HL-60 (cell line): ENCODE results near the gene GPR78.

Experiments
- DNase-seq, 2 experiments: peaks; one replicate each; pipeline ENCODE4 v3.0.0-alpha.2; 2010 to 2020; ENCODE audit warnings: low read depth in 1 of 2, low spot score in 1 of 2
- H3K27ac ChIP-seq: fragments of 250-450 bp; sonication (Bioruptor Pico); replicated peaks from 2 replicates; pipeline ENCODE4 v1.5.1; 2020; ENCODE audit warnings: mild to moderate bottlenecking, moderate library complexity
- H3K27me3 ChIP-seq: fragments of 250-450 bp; sonication (Bioruptor Pico); 2 replicates; pipeline ENCODE4 v1.5.1; 2021; ENCODE audit warnings: mild to moderate bottlenecking, moderate library complexity; ENCODE audit not compliant: insufficient read depth, poor library complexity, severe bottlenecking
- H3K4me3 ChIP-seq: replicated peaks from 2 replicates; pipeline ENCODE4 v1.5.1; 2011; ENCODE audit warnings: mild to moderate bottlenecking, control low read depth, low read length; ENCODE audit not compliant: insufficient read depth
- GABPA ChIP-seq: IDR thresholded peaks from 2 replicates; pipeline ENCODE4 v1.6.1; 2012; ENCODE audit warnings: low read depth
- POLR2AphosphoS5 ChIP-seq: IDR thresholded peaks from 2 replicates; pipeline ENCODE4 v1.6.1; 2012; ENCODE audit warnings: low read depth
- SPI1 ChIP-seq: IDR thresholded peaks from 2 replicates; pipeline ENCODE4 v1.6.1; 2012; ENCODE audit warnings: low read depth, mild to moderate bottlenecking, borderline replicate concordance
- TF ChIP-seq, protein P1 (sequence below): IDR thresholded peaks from one replicate; pipeline ENCODE4 v1.5.1; 2011; ENCODE audit warnings: low read length, control low read depth, inconsistent platforms; ENCODE audit not compliant: insufficient read depth
- TF ChIP-seq, protein P2 (sequence below): IDR thresholded peaks from 2 replicates; pipeline ENCODE4 v1.6.1; 2012; ENCODE audit warnings: low read depth; ENCODE audit not compliant: insufficient replicate concordance

GPR78 gene

DNA sequence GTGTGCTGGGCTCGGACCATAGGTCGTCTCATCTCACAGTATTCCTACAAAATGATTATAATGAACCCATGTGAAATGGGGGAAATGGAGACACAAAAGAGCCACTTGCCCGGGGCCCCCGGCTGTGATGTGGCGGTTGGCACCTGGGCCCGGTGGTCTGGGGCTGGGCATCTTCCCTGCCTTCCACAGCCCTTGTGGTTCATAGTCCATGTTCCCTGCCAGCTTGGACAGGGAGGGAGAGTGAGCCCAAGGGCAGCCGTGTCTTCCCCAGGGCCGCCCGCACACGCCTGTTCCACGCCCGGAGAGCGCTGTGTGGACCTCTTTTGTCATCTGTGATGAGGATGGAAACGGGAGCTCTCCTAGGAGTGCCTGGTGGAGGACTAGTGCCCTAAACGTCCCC, 17.6 kb downstream of the GPR78 start:
- peaks cover 10% of the 10 kb centered on the region for H3K27me3 ChIP-seq
- no peak overlapping the region for H3K27ac ChIP-seq
- H3K4me3 ChIP-seq = no peak overlapping the region
- no peak for DNase-seq
- TF ChIP-seq SPI1 (no peak), GABPA (no peak), POLR2AphosphoS5 (no peak)
- TF ChIP-seq, protein P1, sequence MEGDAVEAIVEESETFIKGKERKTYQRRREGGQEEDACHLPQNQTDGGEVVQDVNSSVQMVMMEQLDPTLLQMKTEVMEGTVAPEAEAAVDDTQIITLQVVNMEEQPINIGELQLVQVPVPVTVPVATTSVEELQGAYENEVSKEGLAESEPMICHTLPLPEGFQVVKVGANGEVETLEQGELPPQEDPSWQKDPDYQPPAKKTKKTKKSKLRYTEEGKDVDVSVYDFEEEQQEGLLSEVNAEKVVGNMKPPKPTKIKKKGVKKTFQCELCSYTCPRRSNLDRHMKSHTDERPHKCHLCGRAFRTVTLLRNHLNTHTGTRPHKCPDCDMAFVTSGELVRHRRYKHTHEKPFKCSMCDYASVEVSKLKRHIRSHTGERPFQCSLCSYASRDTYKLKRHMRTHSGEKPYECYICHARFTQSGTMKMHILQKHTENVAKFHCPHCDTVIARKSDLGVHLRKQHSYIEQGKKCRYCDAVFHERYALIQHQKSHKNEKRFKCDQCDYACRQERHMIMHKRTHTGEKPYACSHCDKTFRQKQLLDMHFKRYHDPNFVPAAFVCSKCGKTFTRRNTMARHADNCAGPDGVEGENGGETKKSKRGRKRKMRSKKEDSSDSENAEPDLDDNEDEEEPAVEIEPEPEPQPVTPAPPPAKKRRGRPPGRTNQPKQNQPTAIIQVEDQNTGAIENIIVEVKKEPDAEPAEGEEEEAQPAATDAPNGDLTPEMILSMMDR = no peak
- TF ChIP-seq, protein P2, sequence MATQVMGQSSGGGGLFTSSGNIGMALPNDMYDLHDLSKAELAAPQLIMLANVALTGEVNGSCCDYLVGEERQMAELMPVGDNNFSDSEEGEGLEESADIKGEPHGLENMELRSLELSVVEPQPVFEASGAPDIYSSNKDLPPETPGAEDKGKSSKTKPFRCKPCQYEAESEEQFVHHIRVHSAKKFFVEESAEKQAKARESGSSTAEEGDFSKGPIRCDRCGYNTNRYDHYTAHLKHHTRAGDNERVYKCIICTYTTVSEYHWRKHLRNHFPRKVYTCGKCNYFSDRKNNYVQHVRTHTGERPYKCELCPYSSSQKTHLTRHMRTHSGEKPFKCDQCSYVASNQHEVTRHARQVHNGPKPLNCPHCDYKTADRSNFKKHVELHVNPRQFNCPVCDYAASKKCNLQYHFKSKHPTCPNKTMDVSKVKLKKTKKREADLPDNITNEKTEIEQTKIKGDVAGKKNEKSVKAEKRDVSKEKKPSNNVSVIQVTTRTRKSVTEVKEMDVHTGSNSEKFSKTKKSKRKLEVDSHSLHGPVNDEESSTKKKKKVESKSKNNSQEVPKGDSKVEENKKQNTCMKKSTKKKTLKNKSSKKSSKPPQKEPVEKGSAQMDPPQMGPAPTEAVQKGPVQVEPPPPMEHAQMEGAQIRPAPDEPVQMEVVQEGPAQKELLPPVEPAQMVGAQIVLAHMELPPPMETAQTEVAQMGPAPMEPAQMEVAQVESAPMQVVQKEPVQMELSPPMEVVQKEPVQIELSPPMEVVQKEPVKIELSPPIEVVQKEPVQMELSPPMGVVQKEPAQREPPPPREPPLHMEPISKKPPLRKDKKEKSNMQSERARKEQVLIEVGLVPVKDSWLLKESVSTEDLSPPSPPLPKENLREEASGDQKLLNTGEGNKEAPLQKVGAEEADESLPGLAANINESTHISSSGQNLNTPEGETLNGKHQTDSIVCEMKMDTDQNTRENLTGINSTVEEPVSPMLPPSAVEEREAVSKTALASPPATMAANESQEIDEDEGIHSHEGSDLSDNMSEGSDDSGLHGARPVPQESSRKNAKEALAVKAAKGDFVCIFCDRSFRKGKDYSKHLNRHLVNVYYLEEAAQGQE = no peak

DNA sequence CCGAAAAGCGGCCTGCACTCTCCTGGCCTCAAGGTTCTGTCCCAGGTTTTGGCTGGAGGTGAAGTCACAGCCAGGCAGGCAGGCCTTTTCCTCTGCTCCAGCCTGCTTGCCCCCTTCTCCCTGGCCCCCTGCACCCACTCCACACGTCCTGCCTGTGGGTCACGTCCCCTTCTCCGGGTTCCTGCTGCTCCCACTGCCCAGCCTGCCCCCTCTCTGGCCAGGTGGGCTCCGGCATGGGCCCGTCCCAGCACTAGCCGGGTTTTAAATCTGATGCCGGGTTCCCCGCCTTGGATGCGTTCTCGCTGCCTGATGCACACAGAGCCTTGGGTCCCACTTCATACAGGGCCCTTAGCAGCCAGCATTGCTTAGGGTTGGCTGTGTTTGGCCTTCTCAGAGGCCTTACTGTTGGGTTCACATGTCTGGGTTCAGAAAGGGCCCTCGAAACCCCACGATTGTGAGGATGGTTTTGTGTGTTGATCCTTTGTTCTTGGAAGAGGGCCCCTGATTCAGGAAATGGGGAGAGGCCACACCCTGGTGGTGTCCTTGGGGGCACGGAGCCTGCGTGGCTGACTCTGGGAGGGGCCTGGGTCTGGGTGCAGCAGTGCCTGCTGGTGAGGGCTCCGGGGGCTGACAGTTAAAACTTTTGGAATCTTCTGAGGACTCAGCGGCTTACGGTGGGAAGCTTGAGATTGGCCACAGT, 18.3 kb downstream of the GPR78 start:
- peaks cover 3% of the 10 kb centered on the region for H3K27me3 ChIP-seq
- H3K27ac ChIP-seq = no peak overlapping the region
- DNase-seq = no peak
- no peak overlapping the region for H3K4me3 ChIP-seq
- TF ChIP-seq, protein P2 = no peak
- TF ChIP-seq SPI1 = no peak
- no peak for TF ChIP-seq POLR2AphosphoS5
- TF ChIP-seq, protein P1 = no peak
- no peak for TF ChIP-seq GABPA

DNA sequence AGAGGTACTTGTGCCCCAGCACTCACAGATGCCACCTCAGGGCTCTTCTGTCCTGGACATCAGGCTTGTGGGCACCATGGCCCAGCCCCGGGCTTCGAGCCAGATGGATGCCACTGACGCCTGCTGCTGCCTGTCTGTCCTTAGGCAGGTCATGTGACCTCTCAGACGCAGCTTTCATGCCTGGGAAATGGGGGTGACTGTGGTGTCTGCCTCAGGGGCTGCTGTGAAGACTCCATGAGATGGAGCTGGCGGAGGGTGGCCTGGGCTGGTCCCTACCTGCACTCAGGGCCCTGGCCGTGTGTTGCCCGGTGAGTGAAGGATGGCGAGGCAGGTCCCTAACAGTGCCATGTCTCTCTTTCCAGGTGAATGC, 18.9 kb downstream of the GPR78 start:
- no peak for DNase-seq
- no peak for TF ChIP-seq SPI1
- no peak for TF ChIP-seq GABPA
- TF ChIP-seq, protein P2 = no peak
- TF ChIP-seq POLR2AphosphoS5 = no peak
- TF ChIP-seq, protein P1 = no peak
- H3K4me3 ChIP-seq = no peak overlapping the region
- H3K27ac ChIP-seq = no peak overlapping the region
- H3K27me3 ChIP-seq = no peaks in the 10 kb centered on the region
